Measurements from ENCODE around the gene KNTC1.
"Not testable (repeated sequence)": the region's sequence is repeated elsewhere in the genome, so short reads cannot be mapped to it uniquely, and the experiment has no call there.

KNTC1 gene

GRCh38 chr12:122547330-122547729 lies 20.3 kb downstream of the KNTC1 start:
- Histone ChIP-seq H3K4me3 (IDR thresholded peaks at IDR 0.05; ENCODE audit: insufficient read depth, low read depth, low read length) (no peak overlapping the region), H3K4me2 (no peak overlapping the region), H3K27me3 (ENCODE audit: insufficient read depth, low read depth) (no peaks in the 10 kb centered on the region), H3K36me3 (ENCODE audit: insufficient read depth) (no peaks in the 10 kb centered on the region; the same call in 1 of the 2 replicates), H4K20me1 (ENCODE audit: insufficient read depth) (no peaks in the 10 kb centered on the region), H3K79me2 (ENCODE audit: insufficient read depth, low read depth) (no peaks in the 10 kb centered on the region), H3K27ac (no peak overlapping the region), H2AFZ (ENCODE audit: low read depth) (no peak overlapping the region), H3K4me1 (ENCODE audit: low read depth, poor library complexity, severe bottlenecking) (peaks cover 25% of the 10 kb centered on the region), H3K9ac (no peak overlapping the region)
- no peak for TF ChIP-seq CTCF (conservative IDR thresholded peaks at IDR 0.05; ENCODE audit: low read depth, low read length)

DNA sequence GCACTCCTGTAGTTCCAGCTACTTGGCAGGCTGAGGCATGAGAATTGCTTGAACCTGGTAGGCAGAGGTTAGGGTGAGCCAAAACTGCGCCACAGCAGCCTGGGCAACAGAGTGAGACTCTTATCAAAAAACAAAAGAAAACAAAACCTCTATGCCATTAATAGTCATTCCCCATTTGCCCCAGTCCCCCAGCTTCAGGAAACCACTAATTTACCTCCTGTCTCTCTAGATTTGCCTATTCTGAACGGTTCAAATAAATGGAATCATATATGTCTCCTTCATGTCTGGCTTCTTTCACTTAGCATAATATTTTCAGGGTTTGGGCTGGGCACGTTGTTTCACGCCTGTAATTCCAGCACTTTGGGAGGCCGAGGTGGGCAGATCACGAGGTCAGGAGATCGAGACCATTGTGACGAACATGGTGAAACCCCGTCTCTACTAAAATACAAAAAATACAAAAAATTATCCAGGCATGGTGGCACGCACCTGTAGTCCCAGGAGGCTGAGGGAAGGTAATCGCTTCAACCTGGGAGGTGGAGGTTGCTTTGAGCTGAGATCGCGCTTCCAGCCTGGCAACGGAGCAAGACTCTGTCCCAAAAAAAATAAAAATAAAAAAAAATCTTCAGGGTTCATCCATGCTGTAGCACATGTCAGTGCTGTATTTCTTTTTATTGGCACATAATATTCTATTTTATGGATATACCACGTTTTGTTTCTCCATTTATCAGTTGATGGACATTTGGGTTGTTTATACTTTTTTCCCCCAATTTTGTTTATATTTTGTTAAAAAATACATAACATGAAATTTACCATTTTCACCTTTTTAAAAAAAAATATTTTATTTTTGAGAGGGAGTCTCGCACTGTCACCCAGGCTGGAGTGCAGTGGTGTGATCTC lies 31.9 kb downstream of the KNTC1 start:
- Histone ChIP-seq H3K9ac (no peak overlapping the region), H3K79me2 (ENCODE audit: insufficient read depth, low read depth) (no peaks in the 10 kb centered on the region), H2AFZ (ENCODE audit: low read depth) (no peak overlapping the region), H3K36me3 (ENCODE audit: insufficient read depth) (no peaks in the 10 kb centered on the region), H3K27me3 (ENCODE audit: insufficient read depth, low read depth) (no peaks in the 10 kb centered on the region), H3K4me2 (no peak overlapping the region), H4K20me1 (ENCODE audit: insufficient read depth) (no peaks in the 10 kb centered on the region), H3K4me3 (IDR thresholded peaks at IDR 0.05; ENCODE audit: insufficient read depth, low read depth, low read length) (no peak overlapping the region), H3K4me1 (ENCODE audit: low read depth, poor library complexity, severe bottlenecking) (no peaks in the 10 kb centered on the region), H3K27ac (no peak overlapping the region)
- TF ChIP-seq CTCF (conservative IDR thresholded peaks at IDR 0.05; ENCODE audit: low read depth, low read length), result no peak

DNA sequence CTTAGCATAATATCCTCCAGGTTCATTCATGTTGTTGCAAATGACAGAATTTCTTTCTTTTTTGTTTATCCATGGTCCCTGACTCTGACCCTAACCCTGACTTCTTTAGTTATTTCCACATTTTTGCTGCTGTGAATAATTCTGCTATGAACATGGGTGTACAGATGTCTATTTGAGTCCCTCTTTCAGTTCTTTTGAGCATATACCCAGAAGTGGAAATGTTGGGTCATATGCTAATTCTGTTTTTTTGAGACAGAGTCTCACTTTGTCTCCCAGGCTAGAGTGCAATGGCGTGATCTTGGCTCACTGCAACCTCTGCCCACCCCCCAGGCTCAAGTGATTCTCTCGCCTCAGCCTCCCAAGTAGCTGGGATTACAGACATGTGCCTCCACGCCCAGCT lies 33.1 kb downstream of the KNTC1 start:
- no peaks in the 10 kb centered on the region for H4K20me1 ChIP-seq (ENCODE audit: insufficient read depth)
- H3K4me3 ChIP-seq (IDR thresholded peaks at IDR 0.05; ENCODE audit: insufficient read depth, low read depth, low read length), result no peak overlapping the region
- H3K79me2 ChIP-seq (ENCODE audit: insufficient read depth, low read depth), result no peaks in the 10 kb centered on the region
- TF ChIP-seq CTCF (conservative IDR thresholded peaks at IDR 0.05; ENCODE audit: low read depth, low read length), result no peak
- H3K36me3 ChIP-seq (ENCODE audit: insufficient read depth), result no peaks in the 10 kb centered on the region
- no peak overlapping the region for H3K9ac ChIP-seq
- no peaks in the 10 kb centered on the region for H3K4me1 ChIP-seq (ENCODE audit: low read depth, poor library complexity, severe bottlenecking)
- no peak overlapping the region for H3K4me2 ChIP-seq
- H3K27me3 ChIP-seq (ENCODE audit: insufficient read depth, low read depth), result no peaks in the 10 kb centered on the region
- H2AFZ ChIP-seq (ENCODE audit: low read depth), result no peak overlapping the region
- H3K27ac ChIP-seq, result no peak overlapping the region

DNA sequence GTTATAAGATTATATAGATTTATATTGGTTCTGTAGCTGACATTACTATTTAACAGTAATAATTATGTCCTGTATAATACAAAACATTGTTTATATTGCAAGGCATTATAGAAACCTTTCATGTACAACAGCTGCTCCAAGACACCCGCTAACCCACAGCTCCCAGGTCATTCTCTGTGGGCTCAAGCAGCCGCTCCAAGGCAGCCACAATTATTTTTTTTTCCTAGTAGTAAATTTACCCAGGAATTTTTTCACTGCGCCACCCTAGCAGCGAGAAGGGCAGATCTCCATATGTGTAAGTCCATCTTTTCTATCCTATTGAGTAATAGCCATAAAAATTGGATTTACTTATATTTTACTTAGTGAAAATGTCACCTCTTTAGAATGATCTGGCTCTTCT lies 36.3 kb downstream of the KNTC1 start:
- no peak overlapping the region for H2AFZ ChIP-seq (ENCODE audit: low read depth)
- no peak overlapping the region for H3K27ac ChIP-seq
- no peaks in the 10 kb centered on the region for H3K27me3 ChIP-seq (ENCODE audit: insufficient read depth, low read depth)
- no peaks in the 10 kb centered on the region for H4K20me1 ChIP-seq (ENCODE audit: insufficient read depth)
- H3K4me1 ChIP-seq (ENCODE audit: low read depth, poor library complexity, severe bottlenecking), result no peaks in the 10 kb centered on the region
- H3K9ac ChIP-seq, result no peak overlapping the region
- no peak overlapping the region for H3K4me3 ChIP-seq (IDR thresholded peaks at IDR 0.05; ENCODE audit: insufficient read depth, low read depth, low read length)
- no peak overlapping the region for H3K4me2 ChIP-seq
- no peak for TF ChIP-seq CTCF (conservative IDR thresholded peaks at IDR 0.05; ENCODE audit: low read depth, low read length)
- no peaks in the 10 kb centered on the region for H3K36me3 ChIP-seq (ENCODE audit: insufficient read depth)
- H3K79me2 ChIP-seq (ENCODE audit: insufficient read depth, low read depth), result no peaks in the 10 kb centered on the region

- H2AFZ ChIP-seq (ENCODE audit: low read depth); H3K79me2 ChIP-seq (ENCODE audit: insufficient read depth, low read depth); H3K4me2 ChIP-seq; H3K4me1 ChIP-seq (ENCODE audit: low read depth, poor library complexity, severe bottlenecking); H4K20me1 ChIP-seq (ENCODE audit: insufficient read depth); H3K27ac ChIP-seq; H3K36me3 ChIP-seq (ENCODE audit: insufficient read depth); H3K9ac ChIP-seq; H3K4me3 ChIP-seq (IDR thresholded peaks at IDR 0.05; ENCODE audit: insufficient read depth, low read depth, low read length); H3K27me3 ChIP-seq (ENCODE audit: insufficient read depth, low read depth): not testable (repeated sequence)
These were observed 39.8 kb downstream of the KNTC1 start for GRCh38 chr12:122566816-122567215.

All from KMS-11 (cell line).